GM12892 (cell line): ENCODE data around the gene TENM4.
A peak's percentile ranks its signal among the peaks of the same experiment; 100 is the strongest.

Experiments
- DNase-seq: peaks from one replicate; pipeline ENCODE4 v3.0.0; 2011; ENCODE audit not compliant: insufficient read length
- FAIRE-seq: peaks from 2 replicates; lab custom pipeline; 2011; peaks lifted over from hg19 to GRCh38; lab: Jason Lieb, UNC
- POLR2A ChIP-seq: IDR thresholded peaks from 2 replicates; pipeline ENCODE4 v1.6.1; 2011; ENCODE audit warnings: low read depth, low read length, control low read depth
- POLR2AphosphoS5 ChIP-seq: IDR thresholded peaks from 2 replicates; pipeline ENCODE4 v1.6.1; 2011; ENCODE audit warnings: low read depth, low read length, control low read depth
- TAF1 ChIP-seq: IDR thresholded peaks from 2 replicates; pipeline ENCODE4 v1.6.1; 2011; ENCODE audit warnings: low read depth, mild to moderate bottlenecking, control low read depth, low read length, borderline replicate concordance

TENM4 gene

GRCh38 chr11:79067352-79067679 is 373.5 kb downstream of the TENM4 start:
- no peak for TF ChIP-seq TAF1
- no peak for TF ChIP-seq POLR2A
- FAIRE-seq (no peak), DNase-seq (no peak)

DNA sequence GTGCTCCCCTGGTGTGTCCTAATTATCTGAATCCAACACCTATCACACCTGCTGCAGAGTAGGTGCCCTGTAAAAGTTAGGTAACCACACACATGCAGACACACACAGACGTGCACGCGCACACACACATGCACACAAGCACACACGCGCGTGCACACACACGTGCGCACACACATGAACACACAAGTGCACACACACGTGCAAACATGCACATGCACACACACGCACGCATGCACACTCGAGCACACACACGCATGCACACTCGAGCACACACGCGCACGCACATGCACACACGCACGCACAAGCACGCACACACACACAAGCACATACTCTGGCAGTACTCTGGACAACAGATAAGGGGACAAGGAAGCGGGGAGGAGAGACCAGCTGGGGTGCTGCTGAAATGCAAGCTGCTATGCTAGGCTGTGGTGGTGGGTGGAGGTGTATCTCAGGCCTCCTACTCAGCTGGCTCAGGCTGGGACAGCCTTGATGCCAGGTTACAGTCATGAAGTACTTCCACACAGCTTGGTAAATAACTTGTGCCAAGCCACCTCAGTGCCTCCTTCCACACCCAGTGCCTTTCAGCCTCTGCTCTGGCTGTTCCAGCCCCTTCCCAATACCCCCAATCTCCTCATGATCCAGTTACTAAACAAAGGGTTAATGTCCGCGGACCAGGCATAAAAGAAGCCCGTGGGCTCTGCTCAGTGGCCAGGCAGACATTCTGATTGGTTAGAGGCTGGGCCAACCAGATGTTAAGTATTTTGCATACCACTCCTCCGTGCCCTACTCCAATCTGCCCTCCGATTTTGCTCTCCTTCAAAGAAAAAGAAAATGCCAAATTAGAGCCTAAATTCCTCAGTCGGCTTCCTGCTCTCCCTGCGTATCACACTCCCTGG is 374.1 kb downstream of the TENM4 start:
- DNase-seq = no peak
- peak; percentile 68 for FAIRE-seq

DNA sequence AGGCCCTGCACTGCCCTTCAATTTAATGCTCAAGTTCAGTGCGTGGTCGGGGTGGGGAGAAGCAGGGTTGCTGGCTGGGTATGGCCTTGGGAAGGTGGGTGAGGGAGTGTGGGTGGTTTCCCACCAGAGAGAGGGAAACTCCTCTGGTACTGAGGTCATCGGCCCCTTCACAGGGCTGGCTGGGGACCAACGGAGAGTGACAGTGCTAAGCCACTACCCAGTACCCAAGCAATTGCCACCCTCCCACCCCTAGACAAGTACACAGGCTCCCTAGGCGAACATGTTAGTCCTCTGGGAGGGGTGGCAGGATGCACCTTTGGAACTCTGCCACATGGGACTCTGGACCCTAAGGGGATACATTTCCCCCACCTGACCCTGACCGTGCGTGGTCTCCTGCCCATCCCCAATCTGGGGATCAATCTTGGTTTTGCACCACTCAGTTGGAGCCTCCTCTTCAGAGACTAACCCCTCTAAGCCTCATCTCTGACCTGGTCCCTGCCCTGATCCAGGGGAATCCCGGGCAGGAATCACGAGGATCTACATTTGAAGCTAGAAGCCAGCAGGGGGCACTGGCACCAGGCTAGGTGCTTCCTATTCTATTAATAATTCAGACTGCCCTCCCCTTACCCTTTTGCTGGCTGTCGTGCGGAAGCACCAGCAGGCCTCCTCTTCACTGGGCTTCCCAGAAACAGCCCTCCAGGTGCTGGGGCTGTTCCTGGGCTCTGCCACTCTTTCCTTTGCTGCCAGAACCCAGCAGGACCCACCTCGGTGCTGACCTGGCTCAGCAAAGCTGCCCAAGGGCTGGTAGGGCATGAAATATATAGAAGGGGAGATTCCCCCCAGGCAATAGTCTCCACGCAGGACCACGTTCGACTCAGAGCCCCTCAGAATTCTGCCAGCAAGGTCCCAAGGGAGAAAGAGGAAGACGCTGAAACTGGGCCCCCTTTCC is 377.7 kb downstream of the TENM4 start:
- DNase-seq (no peak), FAIRE-seq (no peak)
- TF ChIP-seq POLR2AphosphoS5 (no peak), POLR2A (no peak), TAF1 (no peak)

More for the DNA sequence above, 374.1 kb downstream of the TENM4 start:
- no peak for TF ChIP-seq POLR2A
- TF ChIP-seq POLR2AphosphoS5 = no peak
- no peak for TF ChIP-seq TAF1

GRCh38 chr11:79060081-79060953 is 380.5 kb downstream of the TENM4 start:
- TF ChIP-seq POLR2A (no peak), POLR2AphosphoS5 (no peak), TAF1 (no peak)
- no peak for FAIRE-seq
- no peak for DNase-seq

DNA sequence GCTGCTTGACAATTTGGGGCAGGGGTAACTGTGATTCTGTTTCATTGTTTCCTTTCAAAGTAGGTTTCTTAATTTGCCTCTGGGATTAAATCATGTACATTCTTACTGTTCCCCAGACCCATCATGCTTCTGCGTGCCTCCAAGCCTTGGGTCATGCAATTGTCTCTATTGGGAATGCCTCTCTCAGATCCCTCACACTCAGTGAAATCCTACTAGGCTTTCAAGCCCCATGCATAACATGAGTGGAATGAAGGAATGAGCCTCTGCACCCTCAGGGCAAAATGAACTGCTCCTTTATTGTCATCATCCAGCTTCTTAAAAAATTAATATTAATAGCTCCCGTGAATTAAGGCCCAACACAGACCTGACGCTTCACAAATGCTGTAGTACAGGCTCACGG is 381.7 kb downstream of the TENM4 start:
- TF ChIP-seq POLR2A = no peak
- no peak for TF ChIP-seq TAF1
- FAIRE-seq (no peak), DNase-seq (no peak)

DNA sequence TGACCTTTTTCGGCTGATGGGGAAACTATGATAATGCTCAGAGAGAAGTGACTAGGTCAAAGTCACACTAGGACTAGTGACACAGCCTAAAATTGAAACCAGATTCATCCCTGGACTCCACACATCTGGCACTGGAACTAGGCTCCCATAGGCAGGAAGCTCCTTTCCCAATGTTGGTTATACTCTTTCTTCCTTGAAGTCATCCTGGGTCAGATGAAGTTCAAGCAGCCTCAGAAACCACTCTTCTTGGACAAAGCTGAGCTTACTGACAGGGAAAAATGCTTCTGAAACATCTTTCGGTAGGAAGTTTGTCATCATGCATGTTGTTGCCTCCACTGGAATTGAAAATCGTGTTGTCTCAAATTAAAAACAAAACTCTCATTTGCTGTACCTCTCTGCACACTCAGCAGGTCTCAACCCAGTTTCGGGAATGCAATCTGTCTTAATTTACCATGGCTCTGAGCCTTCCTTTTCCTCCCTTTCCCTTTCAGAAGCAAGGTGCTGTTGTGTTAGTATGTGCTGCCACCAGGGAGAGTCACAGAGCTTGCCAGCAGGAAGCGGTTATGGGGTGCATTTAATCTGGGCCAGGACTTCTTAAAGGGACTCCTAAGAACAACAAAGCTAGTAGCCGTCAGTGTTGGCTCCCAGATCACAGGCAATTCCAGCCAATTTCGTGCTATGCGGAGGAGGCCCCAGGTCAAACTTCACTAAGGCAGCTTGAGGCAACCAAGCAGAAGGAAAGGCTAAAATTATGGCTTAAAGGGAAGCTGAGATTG is 384.8 kb downstream of the TENM4 start:
- DNase-seq (no peak), FAIRE-seq (no peak)

GRCh38 chr11:79054636-79055035 is 386.2 kb downstream of the TENM4 start:
- no peak for FAIRE-seq
- TF ChIP-seq TAF1 (no peak), POLR2A (no peak), POLR2AphosphoS5 (no peak)

More for the DNA sequence above, 384.8 kb downstream of the TENM4 start:
- no peak for TF ChIP-seq POLR2A

DNA sequence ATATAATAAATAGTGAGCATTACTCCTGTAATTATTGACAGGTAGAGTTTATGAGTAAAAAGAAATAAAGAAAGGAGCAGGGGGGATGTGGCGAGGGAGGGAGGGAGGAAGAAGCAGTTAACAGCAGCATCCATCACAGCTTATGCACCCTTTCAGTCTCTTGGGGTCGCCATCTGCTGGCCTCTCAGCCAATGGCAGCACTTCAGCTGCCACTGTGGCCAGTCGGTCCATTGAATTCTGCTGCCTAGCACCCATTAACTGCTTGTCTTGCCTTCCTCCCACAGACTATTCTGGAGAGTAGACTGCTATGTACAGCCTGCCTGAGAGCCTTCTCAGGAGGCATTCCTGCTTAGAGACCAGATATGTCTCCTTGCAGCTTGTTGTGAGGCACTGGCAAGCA is 388.3 kb downstream of the TENM4 start:
- TF ChIP-seq TAF1 = no peak
- no peak for TF ChIP-seq POLR2A
- TF ChIP-seq POLR2AphosphoS5 = no peak
- DNase-seq (no peak), FAIRE-seq (no peak)

More at GRCh38 chr11:79054636-79055035, 386.2 kb downstream of the TENM4 start:
- DNase-seq = no peak

GRCh38 chr11:79050786-79051185 is 390.0 kb downstream of the TENM4 start:
- DNase-seq (no peak), FAIRE-seq (no peak)
- no peak for TF ChIP-seq TAF1
- no peak for TF ChIP-seq POLR2AphosphoS5
- no peak for TF ChIP-seq POLR2A

GRCh38 chr11:79049741-79050179 is 391.1 kb downstream of the TENM4 start:
- no peak for DNase-seq
- FAIRE-seq = no peak
- TF ChIP-seq POLR2AphosphoS5 (no peak), TAF1 (no peak), POLR2A (no peak)
